ENCODE measurements around the gene CCDC192. TPM values are rescaled to one million over a fixed set of nuclear protein-coding genes. Genes with fewer than 3 reads are reported as not detected.
A peak's percentile ranks its signal among the peaks of the same experiment; 100 is the strongest.
"Not testable (repeated sequence)": the region's sequence is repeated elsewhere in the genome, so short reads cannot be mapped to it uniquely, and the experiment has no call there.

The CCDC192 gene
- total RNA-seq, 2 donors from 2014 or later, result 0.25 TPM; not detected in 1

DNA sequence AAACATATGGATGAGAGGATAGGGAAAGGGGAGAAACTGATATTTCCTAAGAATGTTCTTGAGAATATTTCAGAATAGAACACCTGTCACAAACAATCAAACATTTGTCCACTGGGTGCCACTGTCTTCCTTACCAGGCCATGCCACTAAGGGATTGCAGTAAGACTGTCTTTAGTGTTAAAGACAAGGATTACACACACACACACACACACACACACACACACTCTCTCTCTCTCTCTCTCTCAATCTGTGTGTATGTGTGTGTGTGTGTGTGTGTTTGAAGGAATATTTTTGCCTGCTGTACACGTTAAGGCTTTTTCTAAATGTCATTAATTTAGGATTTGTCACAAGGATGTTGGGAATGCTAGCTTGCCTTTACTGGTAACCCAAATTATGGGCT lies 54.4 kb downstream of the CCDC192 start:
- ATAC-seq (replicated peaks in 1 of 2) (peak; percentile 90 to 94), DNase-seq (peak; percentile 47 to 49)
- Mint-ChIP-seq H3K4me3 (no peak overlapping the region), H3K27ac (peak overlapping the region; percentile 2), H3K27me3 (ENCODE audit: low read depth) (no peaks in the 10 kb centered on the region), H3K4me1 (ENCODE audit: low read depth) (peaks cover 5% of the 10 kb centered on the region), H3K36me3 (ENCODE audit: insufficient read depth in 2 of 2) (no peaks in the 10 kb centered on the region), H3K9me3 (no peaks in the 10 kb centered on the region)

DNA sequence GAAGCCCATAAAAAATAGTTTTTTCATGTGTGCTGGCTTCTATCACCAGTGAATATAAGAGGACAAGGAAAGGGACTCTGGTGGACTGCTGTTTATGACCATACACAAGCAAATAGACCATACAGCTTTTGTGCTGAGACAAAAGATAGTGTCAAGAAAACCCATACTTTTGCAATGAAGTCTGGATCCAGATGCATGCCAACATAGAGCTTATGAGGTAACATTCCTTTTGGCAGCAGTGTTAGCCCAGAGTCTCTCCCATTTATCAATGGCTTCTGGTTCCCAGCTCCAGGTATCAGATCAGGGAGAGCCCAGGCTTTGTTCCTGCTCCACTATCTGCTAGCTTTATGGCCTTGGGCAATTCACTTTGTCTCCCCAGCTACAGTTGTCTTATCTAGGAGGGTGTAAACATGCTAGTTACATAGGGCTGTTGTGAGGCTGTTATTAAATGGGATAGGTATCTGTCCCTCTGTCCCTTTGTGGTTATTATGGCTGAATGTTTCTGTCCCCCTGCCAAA lies 55.6 kb downstream of the CCDC192 start:
- Mint-ChIP-seq H3K36me3 (ENCODE audit: insufficient read depth in 2 of 2) (no peaks in the 10 kb centered on the region), H3K9me3 (no peaks in the 10 kb centered on the region), H3K27me3 (ENCODE audit: low read depth) (peaks cover 8% of the 10 kb centered on the region), H3K4me3 (no peak overlapping the region), H3K4me1 (ENCODE audit: low read depth) (peaks cover 5% of the 10 kb centered on the region), H3K27ac (peak overlapping the region; percentile 33)
- ATAC-seq (replicated peaks in 1 of 2), result no peak
- no peak for DNase-seq

DNA sequence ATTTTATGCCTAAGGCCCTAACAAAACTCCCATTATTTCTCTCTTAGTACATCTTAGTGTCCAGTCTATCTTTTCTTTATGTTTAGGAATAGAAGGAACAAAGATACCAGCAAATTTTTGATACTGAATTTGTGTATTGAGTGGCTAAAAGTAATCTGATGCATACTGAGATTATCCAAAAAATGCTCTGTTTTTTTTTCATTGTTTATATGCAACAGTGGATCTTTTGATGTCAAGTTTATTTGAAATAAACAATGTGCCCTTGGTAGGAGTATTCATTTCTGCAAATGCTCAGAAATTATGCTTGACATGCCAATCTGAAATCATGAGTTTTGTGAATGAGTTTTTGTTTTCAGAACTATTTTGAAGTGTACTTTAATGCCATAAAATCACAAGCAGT lies 58.7 kb downstream of the CCDC192 start:
- Mint-ChIP-seq H3K36me3 (ENCODE audit: insufficient read depth in 2 of 2) (no peaks in the 10 kb centered on the region), H3K9me3 (no peaks in the 10 kb centered on the region), H3K27ac (no peak overlapping the region), H3K27me3 (ENCODE audit: low read depth) (peaks cover 10% of the 10 kb centered on the region), H3K4me1 (ENCODE audit: low read depth) (peaks cover 5% of the 10 kb centered on the region), H3K4me3 (no peak overlapping the region)
- DNase-seq (no peak), ATAC-seq (replicated peaks in 1 of 2) (no peak)

DNA sequence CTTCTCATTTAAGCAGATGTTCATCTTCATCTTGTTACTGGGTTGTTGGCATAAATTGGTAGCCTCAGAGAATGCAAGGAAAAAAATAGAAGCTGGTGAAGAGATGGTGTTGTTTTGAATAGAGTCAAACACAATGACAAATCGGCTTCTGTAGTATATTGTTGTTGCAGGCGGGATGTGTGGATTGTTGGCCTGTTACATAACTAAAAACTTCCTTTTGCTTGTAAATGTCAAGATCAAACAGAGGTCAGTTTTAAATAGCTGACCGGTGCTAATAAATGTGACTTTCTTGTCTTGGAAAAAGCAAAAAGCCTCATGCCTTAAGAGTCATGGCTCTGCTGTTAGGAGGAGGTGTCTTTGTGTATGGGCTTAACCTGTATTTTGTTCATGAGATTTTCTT lies 59.2 kb downstream of the CCDC192 start:
- ATAC-seq (replicated peaks in 1 of 2), result no peak
- Mint-ChIP-seq H3K36me3 (ENCODE audit: insufficient read depth in 2 of 2) (no peaks in the 10 kb centered on the region), H3K4me1 (ENCODE audit: low read depth) (peaks cover 5% of the 10 kb centered on the region), H3K4me3 (no peak overlapping the region), H3K27ac (no peak overlapping the region), H3K27me3 (ENCODE audit: low read depth) (peaks cover 10% of the 10 kb centered on the region), H3K9me3 (no peaks in the 10 kb centered on the region)
- no peak for DNase-seq

DNA sequence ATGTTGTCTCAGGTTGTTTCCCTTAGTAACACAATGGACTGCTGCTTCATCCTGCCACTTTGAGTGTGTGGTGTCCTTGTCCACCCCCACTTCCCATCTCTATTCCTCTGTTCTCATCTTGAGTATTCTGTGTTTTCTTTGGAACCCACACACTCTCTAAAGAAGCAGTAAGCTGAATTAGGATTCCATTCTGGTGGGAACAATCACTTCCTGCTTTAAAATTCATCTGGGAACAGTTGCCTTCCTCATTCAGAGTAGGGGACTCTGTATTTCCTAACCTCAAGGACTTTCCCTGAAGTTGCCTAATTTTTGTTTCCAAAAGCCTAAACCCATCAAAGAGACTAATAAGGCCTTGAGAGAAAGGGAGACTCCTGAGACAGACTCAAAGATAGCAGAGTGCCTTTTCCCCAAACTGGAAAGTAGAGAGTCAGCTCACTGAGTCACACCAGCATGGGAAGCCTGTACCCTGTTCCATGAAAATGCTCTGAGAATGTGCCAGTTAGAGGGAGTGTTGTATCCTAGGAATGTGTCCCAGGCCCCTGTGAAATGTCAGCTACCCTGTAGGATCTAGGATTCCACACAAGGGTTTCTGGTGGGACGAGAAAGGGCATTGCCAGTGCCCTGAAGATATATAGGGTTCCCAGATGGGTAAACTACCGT lies 63.6 kb downstream of the CCDC192 start:
- peaks cover 28% of the 10 kb centered on the region for H3K27me3 Mint-ChIP-seq (ENCODE audit: low read depth)
- no peaks in the 10 kb centered on the region for H3K36me3 Mint-ChIP-seq (ENCODE audit: insufficient read depth in 2 of 2)
- H3K4me1 Mint-ChIP-seq (ENCODE audit: low read depth), result no peaks in the 10 kb centered on the region
- H3K27ac Mint-ChIP-seq, result no peak overlapping the region
- no peaks in the 10 kb centered on the region for H3K9me3 Mint-ChIP-seq
- no peak overlapping the region for H3K4me3 Mint-ChIP-seq
- DNase-seq (no peak), ATAC-seq (replicated peaks in 1 of 2) (no peak)

- no peak for ATAC-seq (replicated peaks in 1 of 2)
- no peaks in the 10 kb centered on the region for H3K36me3 Mint-ChIP-seq (ENCODE audit: insufficient read depth in 2 of 2)
- H3K27ac Mint-ChIP-seq, result no peak overlapping the region
- DNase-seq, result no peak
- H3K4me1 Mint-ChIP-seq (ENCODE audit: low read depth), result peaks cover 6% of the 10 kb centered on the region
- H3K9me3 Mint-ChIP-seq, result no peaks in the 10 kb centered on the region
- H3K4me3 Mint-ChIP-seq, result no peak overlapping the region
- peaks cover 18% of the 10 kb centered on the region for H3K27me3 Mint-ChIP-seq (ENCODE audit: low read depth)
Measured at GRCh38 chr5:127769386-127769785, 66.2 kb downstream of the CCDC192 start.

GRCh38 chr5:127770272-127770671 lies 67.1 kb downstream of the CCDC192 start:
- Mint-ChIP-seq H3K4me1 (ENCODE audit: low read depth) (peaks cover 6% of the 10 kb centered on the region), H3K27me3 (ENCODE audit: low read depth) (peaks cover 24% of the 10 kb centered on the region), H3K36me3 (ENCODE audit: insufficient read depth in 2 of 2) (peaks cover under 1 to 3% of the 10 kb centered on the region in 2 donors), H3K4me3 (no peak overlapping the region), H3K9me3 (peaks cover 0 to 3% of the 10 kb centered on the region in 2 donors), H3K27ac (no peak overlapping the region)
- DNase-seq (no peak), ATAC-seq (replicated peaks in 1 of 2) (no peak)

GRCh38 chr5:127772531-127772930 lies 69.3 kb downstream of the CCDC192 start:
- peaks cover 28% of the 10 kb centered on the region for H3K27me3 Mint-ChIP-seq (ENCODE audit: low read depth)
- H3K4me3 Mint-ChIP-seq, result no peak overlapping the region
- DNase-seq (no peak), ATAC-seq (replicated peaks in 1 of 2) (peak; percentile 56 to 95)
- no peak overlapping the region for H3K27ac Mint-ChIP-seq
- H3K9me3 Mint-ChIP-seq, result peaks cover 2 to 11% of the 10 kb centered on the region in 2 donors
- H3K4me1 Mint-ChIP-seq (ENCODE audit: low read depth), result peaks cover 6% of the 10 kb centered on the region
- H3K36me3 Mint-ChIP-seq (ENCODE audit: insufficient read depth in 2 of 2), result peaks cover 5 to 12% of the 10 kb centered on the region in 2 donors

DNA sequence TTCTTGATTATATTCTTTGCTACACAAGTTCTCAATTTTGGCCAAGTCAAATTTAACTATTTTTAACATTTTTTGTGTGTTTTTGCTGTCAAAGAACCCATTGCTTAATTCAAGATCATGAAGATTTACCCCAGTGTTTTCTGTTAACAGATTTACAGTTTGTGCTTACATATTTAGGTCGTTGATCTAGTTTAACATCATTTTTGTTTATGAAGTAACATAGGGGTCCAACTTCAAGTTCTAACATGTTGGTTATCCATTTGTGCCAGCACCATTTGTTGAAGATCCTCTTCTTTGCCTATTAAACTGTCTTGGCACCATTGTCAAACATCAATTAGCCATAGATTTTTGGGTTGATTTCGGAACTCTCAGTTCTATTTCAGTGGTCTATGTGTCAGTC lies 71.0 kb downstream of the CCDC192 start:
- peaks cover 22% of the 10 kb centered on the region for H3K27me3 Mint-ChIP-seq (ENCODE audit: low read depth)
- H3K27ac Mint-ChIP-seq, result no peak overlapping the region
- no peak overlapping the region for H3K4me3 Mint-ChIP-seq
- H3K9me3 Mint-ChIP-seq, result peaks cover 2 to 15% of the 10 kb centered on the region in 2 donors
- H3K4me1 Mint-ChIP-seq (ENCODE audit: low read depth), result peaks cover 6% of the 10 kb centered on the region
- ATAC-seq (replicated peaks in 1 of 2) (no peak), DNase-seq (no peak)
- H3K36me3 Mint-ChIP-seq (ENCODE audit: insufficient read depth in 2 of 2), result peaks cover 8 to 15% of the 10 kb centered on the region in 2 donors

- Mint-ChIP-seq H3K9me3 (peaks cover 6 to 18% of the 10 kb centered on the region in 2 donors), H3K27ac (no peak overlapping the region), H3K4me1 (ENCODE audit: low read depth) (peaks cover 6% of the 10 kb centered on the region), H3K4me3 (no peak overlapping the region), H3K36me3 (ENCODE audit: insufficient read depth in 2 of 2) (peaks cover 8 to 22% of the 10 kb centered on the region in 2 donors), H3K27me3 (ENCODE audit: low read depth) (peaks cover 14% of the 10 kb centered on the region)
- ATAC-seq (replicated peaks in 1 of 2), result no peak
- no peak for DNase-seq
Measured at GRCh38 chr5:127776477-127776876, 73.3 kb downstream of the CCDC192 start.

- DNase-seq (no peak), ATAC-seq (replicated peaks in 1 of 2) (peak; percentile 32 to 61)
- no peak overlapping the region for H3K27ac Mint-ChIP-seq
- peaks cover 20 to 27% of the 10 kb centered on the region in 2 donors for H3K36me3 Mint-ChIP-seq (ENCODE audit: insufficient read depth in 2 of 2)
- peaks cover 29% of the 10 kb centered on the region for H3K27me3 Mint-ChIP-seq (ENCODE audit: low read depth)
- no peaks in the 10 kb centered on the region for H3K4me1 Mint-ChIP-seq (ENCODE audit: low read depth)
- H3K4me3 Mint-ChIP-seq, result no peak overlapping the region
- H3K9me3 Mint-ChIP-seq, result peaks cover 11 to 21% of the 10 kb centered on the region in 2 donors
Measured at GRCh38 chr5:127777957-127778356, 74.8 kb downstream of the CCDC192 start.

DNA sequence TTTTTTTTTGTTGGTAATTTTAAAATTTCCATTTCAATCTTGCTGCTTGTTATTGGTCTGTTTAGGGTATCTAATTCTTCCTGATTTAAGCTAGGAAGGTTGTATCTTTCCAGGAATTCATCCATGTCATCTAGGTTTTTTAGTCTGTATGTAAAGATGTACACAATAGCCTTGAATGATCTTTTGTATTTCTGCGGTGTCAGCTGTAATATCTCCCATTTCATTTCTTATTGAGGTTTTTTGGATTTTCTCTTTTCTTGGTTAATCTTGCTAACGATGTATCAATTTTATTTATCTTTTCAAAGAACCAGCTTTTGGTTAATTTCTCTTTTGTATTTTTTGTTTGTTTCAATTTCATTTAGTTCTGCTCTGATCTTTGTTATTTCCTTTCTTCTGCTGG lies 79.3 kb downstream of the CCDC192 start:
- Mint-ChIP-seq H3K9me3 (peaks cover 11 to 13% of the 10 kb centered on the region in 2 donors), H3K4me1 (ENCODE audit: low read depth) (peaks cover 31% of the 10 kb centered on the region), H3K27me3 (ENCODE audit: low read depth) (peaks cover 30% of the 10 kb centered on the region), H3K36me3 (ENCODE audit: insufficient read depth in 2 of 2) (peaks cover 18 to 27% of the 10 kb centered on the region in 2 donors)
- not testable (repeated sequence) for ATAC-seq (replicated peaks in 1 of 2); H3K4me3 Mint-ChIP-seq; DNase-seq; H3K27ac Mint-ChIP-seq

GRCh38 chr5:127785098-127785927 lies 82.1 kb downstream of the CCDC192 start:
- Mint-ChIP-seq H3K36me3 (ENCODE audit: insufficient read depth in 2 of 2) (peaks cover 22 to 35% of the 10 kb centered on the region in 2 donors), H3K4me3 (peak overlapping the region; percentile 46 to 85)

More at GRCh38 chr5:127785098-127785927, 82.1 kb downstream of the CCDC192 start:
- ATAC-seq (replicated peaks in 1 of 2), result peak; percentile 92 to 93
- Mint-ChIP-seq H3K4me1 (ENCODE audit: low read depth) (peaks cover 32% of the 10 kb centered on the region), H3K9me3 (peaks cover 12 to 17% of the 10 kb centered on the region in 2 donors), H3K27me3 (ENCODE audit: low read depth) (peaks cover 32% of the 10 kb centered on the region), H3K27ac (peak overlapping the region; percentile 87)
- peak; percentile 60 to 61 for DNase-seq
